ENCODE measurements around the gene GRK5. TPM values are rescaled to one million over a fixed set of nuclear protein-coding genes. Genes with fewer than 3 reads are reported as not detected.

Gene GRK5
- total RNA-seq, 1 experiment from 2014 or later: 4.8 TPM

DNA sequence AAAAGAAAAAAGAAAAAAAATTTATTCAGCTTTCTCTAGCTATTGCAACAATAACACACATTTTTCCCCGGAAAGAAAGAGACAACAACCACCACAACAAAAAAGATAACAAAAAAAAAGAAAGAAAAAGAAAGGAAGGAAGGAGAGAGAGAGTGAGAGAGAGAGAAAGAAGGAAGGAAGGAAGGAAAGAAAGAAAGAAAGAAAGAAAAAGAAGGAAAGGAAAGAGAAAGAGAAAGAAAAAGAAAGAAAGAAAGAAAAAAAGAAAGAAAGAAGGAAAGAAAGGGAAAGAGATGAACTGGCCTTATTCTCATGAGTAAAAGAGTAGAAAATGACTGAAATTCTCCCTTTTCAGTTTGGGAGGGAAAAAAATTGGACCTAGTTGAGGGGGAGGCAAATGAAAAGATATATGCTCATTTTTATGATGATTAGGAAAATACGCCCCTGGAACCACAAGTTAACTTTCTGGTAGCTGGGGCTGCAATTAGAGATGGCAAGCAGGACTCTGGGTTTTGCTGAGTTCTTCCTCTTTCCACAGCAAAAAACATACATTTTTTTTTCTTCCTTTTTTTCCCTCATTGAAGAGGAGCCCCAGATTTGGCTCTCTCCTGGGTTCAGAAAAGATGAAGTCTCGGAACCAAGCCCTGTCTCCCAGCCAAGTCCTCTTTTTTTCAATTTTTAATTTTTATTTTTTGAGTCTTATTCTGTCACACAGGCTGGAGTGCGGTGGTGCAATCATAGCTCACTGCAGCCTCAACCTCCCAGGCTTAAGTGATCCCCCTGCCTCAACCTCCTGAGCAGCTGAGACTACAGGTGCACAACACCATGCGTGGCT is 16.2 kb upstream of the GRK5 start:
- Histone ChIP-seq H3K79me2 (ENCODE audit: low read depth) (no peaks in the 10 kb centered on the region), H3K4me1 (replicated peaks; ENCODE audit: insufficient read depth) (peaks cover 9% of the 10 kb centered on the region), H3K4me2 (no peak overlapping the region), H3K27ac (peak overlapping the region; percentile 35; the same call in 1 of the 2 replicates), H3K4me3 (no peak overlapping the region), H2AFZ (no peak overlapping the region), H4K20me1 (ENCODE audit: insufficient read depth) (no peaks in the 10 kb centered on the region), H3F3A (ENCODE audit: insufficient read depth, low read depth) (peaks cover 14% of the 10 kb centered on the region; the same call in 1 of the 2 replicates), H3K9me2 (ENCODE audit: insufficient read depth) (no peaks in the 10 kb centered on the region), H3K27me3 (ENCODE audit: insufficient read depth, low read depth) (no peaks in the 10 kb centered on the region), H3K9me3 (ENCODE audit: insufficient read depth, low read depth) (no peaks in the 10 kb centered on the region), H3K36me3 (ENCODE audit: low read depth) (no peaks in the 10 kb centered on the region)
- TF ChIP-seq, protein P1, sequence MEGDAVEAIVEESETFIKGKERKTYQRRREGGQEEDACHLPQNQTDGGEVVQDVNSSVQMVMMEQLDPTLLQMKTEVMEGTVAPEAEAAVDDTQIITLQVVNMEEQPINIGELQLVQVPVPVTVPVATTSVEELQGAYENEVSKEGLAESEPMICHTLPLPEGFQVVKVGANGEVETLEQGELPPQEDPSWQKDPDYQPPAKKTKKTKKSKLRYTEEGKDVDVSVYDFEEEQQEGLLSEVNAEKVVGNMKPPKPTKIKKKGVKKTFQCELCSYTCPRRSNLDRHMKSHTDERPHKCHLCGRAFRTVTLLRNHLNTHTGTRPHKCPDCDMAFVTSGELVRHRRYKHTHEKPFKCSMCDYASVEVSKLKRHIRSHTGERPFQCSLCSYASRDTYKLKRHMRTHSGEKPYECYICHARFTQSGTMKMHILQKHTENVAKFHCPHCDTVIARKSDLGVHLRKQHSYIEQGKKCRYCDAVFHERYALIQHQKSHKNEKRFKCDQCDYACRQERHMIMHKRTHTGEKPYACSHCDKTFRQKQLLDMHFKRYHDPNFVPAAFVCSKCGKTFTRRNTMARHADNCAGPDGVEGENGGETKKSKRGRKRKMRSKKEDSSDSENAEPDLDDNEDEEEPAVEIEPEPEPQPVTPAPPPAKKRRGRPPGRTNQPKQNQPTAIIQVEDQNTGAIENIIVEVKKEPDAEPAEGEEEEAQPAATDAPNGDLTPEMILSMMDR (conservative IDR thresholded peaks at IDR 0.05): no peak
- no peak for TF ChIP-seq EZH2 (IDR thresholded peaks at IDR 0.05; ENCODE audit: low read depth)
- CTCF ChIA-PET: no interaction called here
- intact Hi-C loops (cut with micrococcal nuclease; ENCODE audit: unreplicated experiment): loop anchor here (10.0 kb wide), 1 partner anchor 626 kb away; no protein-coding TSS in a partner anchor
- DNase-seq: no peak
- POLR2A ChIA-PET (ENCODE audit: unreplicated experiment): no interaction called here
- no TSS peak for BruUV-seq (replicated peaks)

DNA sequence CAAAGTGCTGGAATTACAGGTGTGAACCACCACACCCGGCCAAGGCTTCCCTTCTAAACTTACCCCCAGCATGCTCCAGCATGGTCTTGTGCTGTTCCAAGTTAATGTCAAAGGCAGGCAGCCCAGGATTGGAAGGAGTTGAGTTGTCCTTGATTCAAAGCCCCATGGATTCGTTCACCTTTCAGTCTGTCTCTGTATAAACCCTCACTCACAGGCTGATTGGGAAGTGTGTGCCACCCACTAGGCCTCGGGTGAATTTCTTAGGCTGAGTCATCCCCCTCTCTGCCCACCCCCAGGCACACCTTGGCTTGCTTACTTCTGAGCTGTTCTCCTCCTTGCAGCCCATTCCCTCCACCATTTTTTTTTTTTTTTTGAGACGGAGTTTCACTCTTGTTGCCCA is 15.5 kb upstream of the GRK5 start:
- CTCF ChIA-PET: no interaction called here

DNA sequence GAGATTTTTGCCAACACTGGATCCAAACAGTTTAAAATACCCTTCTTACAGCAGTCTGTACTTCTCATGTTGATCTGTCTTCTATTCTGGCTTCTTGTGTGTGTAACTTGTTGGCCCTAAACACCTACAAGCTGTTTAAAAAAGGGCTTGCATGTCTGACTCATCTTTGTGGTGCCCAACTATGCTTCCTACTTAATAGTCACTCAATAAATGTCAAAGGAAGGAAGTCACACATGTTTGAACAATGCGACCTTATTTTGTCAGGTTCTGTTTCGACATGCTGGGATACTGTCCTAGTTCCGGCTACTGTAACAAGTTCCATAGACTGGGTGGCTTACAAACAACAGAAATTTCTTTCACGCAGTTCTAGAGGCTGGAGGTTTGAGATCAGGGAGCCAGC is 9.4 kb upstream of the GRK5 start:
- no peaks in the 10 kb centered on the region for H3K79me2 ChIP-seq (ENCODE audit: low read depth)
- no peak overlapping the region for H3K4me3 ChIP-seq
- no peak for TF ChIP-seq EZH2 (IDR thresholded peaks at IDR 0.05; ENCODE audit: low read depth)
- TF ChIP-seq, protein P1 (conservative IDR thresholded peaks at IDR 0.05): no peak
- peaks cover 2% of the 10 kb centered on the region; the same call in 1 of the 2 replicates for H3F3A ChIP-seq (ENCODE audit: insufficient read depth, low read depth)
- ChIA-PET POLR2A (ENCODE audit: unreplicated experiment) (interaction anchor here (0.6 kb wide), 1 partner anchor 345 kb away, joined by 4 read pairs; the partner anchor contains the start of gene RGS10), CTCF (no interaction called here)
- peak in 1 of 2 experiments; percentile 68 for DNase-seq
- no peaks in the 10 kb centered on the region for H4K20me1 ChIP-seq (ENCODE audit: insufficient read depth)
- no peak overlapping the region for H3K4me2 ChIP-seq
- no peaks in the 10 kb centered on the region for H3K27me3 ChIP-seq (ENCODE audit: insufficient read depth, low read depth)
- H3K27ac ChIP-seq: no peak overlapping the region
- H3K4me1 ChIP-seq (replicated peaks; ENCODE audit: insufficient read depth): peaks cover 15% of the 10 kb centered on the region
- no peak overlapping the region for H2AFZ ChIP-seq
- H3K9me3 ChIP-seq (ENCODE audit: insufficient read depth, low read depth): no peaks in the 10 kb centered on the region
- no peaks in the 10 kb centered on the region for H3K9me2 ChIP-seq (ENCODE audit: insufficient read depth)
- intact Hi-C loops (cut with micrococcal nuclease; ENCODE audit: unreplicated experiment): loop anchor here (2.0 to 10.0 kb wide), 3 partner anchors 291 to 633 kb away; partner anchors contain the start of gene RGS10
- no TSS peak for BruUV-seq (replicated peaks)
- no peaks in the 10 kb centered on the region for H3K36me3 ChIP-seq (ENCODE audit: low read depth)

More for the DNA sequence above, 15.5 kb upstream of the GRK5 start:
- POLR2A ChIA-PET (ENCODE audit: unreplicated experiment): interaction anchor here (0.6 kb wide), 1 partner anchor 350 kb away, joined by 3 read pairs; the partner anchor contains the start of gene RGS10
- DNase-seq: peak; percentile 40 to 54
- intact Hi-C loops (cut with micrococcal nuclease; ENCODE audit: unreplicated experiment): loop anchor here (10.0 kb wide), 1 partner anchor 627 kb away; no protein-coding TSS in a partner anchor
- Histone ChIP-seq H4K20me1 (ENCODE audit: insufficient read depth) (no peaks in the 10 kb centered on the region), H3K79me2 (ENCODE audit: low read depth) (no peaks in the 10 kb centered on the region), H3K27ac (no peak overlapping the region), H3K27me3 (ENCODE audit: insufficient read depth, low read depth) (no peaks in the 10 kb centered on the region), H3K4me2 (no peak overlapping the region), H3K9me3 (ENCODE audit: insufficient read depth, low read depth) (no peaks in the 10 kb centered on the region), H3K4me3 (no peak overlapping the region), H3F3A (ENCODE audit: insufficient read depth, low read depth) (peaks cover 14% of the 10 kb centered on the region; the same call in 1 of the 2 replicates), H3K4me1 (replicated peaks; ENCODE audit: insufficient read depth) (peaks cover 9% of the 10 kb centered on the region), H2AFZ (no peak overlapping the region), H3K9me2 (ENCODE audit: insufficient read depth) (no peaks in the 10 kb centered on the region), H3K36me3 (ENCODE audit: low read depth) (no peaks in the 10 kb centered on the region)
- no TSS peak for BruUV-seq (replicated peaks)
- no peak for TF ChIP-seq EZH2 (IDR thresholded peaks at IDR 0.05; ENCODE audit: low read depth)
- TF ChIP-seq, protein P1 (conservative IDR thresholded peaks at IDR 0.05): no peak

Data from PC-9 (cell line).